HG02763 (cell line): ENCODE results near the gene NBPF8.
"Not testable (repeated sequence)": the region's sequence is repeated elsewhere in the genome, so short reads cannot be mapped to it uniquely, and the experiment has no call there.

Experiments used
- ATAC-seq: cut with Tn5 transposase; IDR thresholded peaks from one replicate; pipeline ENCODE4 v1.9.1; 2021; ENCODE audit warnings: mild to moderate bottlenecking, moderate library complexity; ENCODE audit not compliant: unreplicated experiment

NBPF8 gene

GRCh38 chr1:120414911-120415480 is at the start of gene NBPF8:
Gene NBPF8, plus strand, starts transcription at chr1:120415035. Its CDS starts 21,488 bp downstream, at chr1:120436523.
- peak; percentile 99 for ATAC-seq

- ATAC-seq = not testable (repeated sequence)
These were observed 47.1 kb upstream of the NBPF8 start for GRCh38 chr1:120367709-120368108.

- not testable (repeated sequence) for ATAC-seq
These were observed 28.2 kb upstream of the NBPF8 start for GRCh38 chr1:120386651-120387050.

- ATAC-seq = not testable (repeated sequence)
These were observed 26.2 kb upstream of the NBPF8 start for GRCh38 chr1:120388597-120389126.

GRCh38 chr1:120391365-120391764 is 23.5 kb upstream of the NBPF8 start:
- ATAC-seq = not testable (repeated sequence)

GRCh38 chr1:120393316-120394232 is 21.3 kb upstream of the NBPF8 start:
- ATAC-seq = not testable (repeated sequence)

GRCh38 chr1:120405348-120405747 is 9.5 kb upstream of the NBPF8 start:
- not testable (repeated sequence) for ATAC-seq

- ATAC-seq = not testable (repeated sequence)
These were observed 384 bp upstream of the NBPF8 start for GRCh38 chr1:120414451-120414850.

- peak; percentile 37 for ATAC-seq
These were observed 692 bp downstream of the NBPF8 start for GRCh38 chr1:120415492-120415961.

- ATAC-seq = not testable (repeated sequence)
These were observed 10.2 kb downstream of the NBPF8 start for GRCh38 chr1:120425063-120425462.

GRCh38 chr1:120431626-120432025 is 16.8 kb downstream of the NBPF8 start:
- not testable (repeated sequence) for ATAC-seq

- not testable (repeated sequence) for ATAC-seq
These were observed 19.0 kb downstream of the NBPF8 start for GRCh38 chr1:120433831-120434230.

- ATAC-seq = not testable (repeated sequence)
These were observed 34.3 kb downstream of the NBPF8 start for GRCh38 chr1:120449124-120449523.
